Caki2 (cell line): ENCODE measurements around the gene CLASP1. TPM values are rescaled to one million over a fixed set of nuclear protein-coding genes. Genes with fewer than 3 reads are reported as not detected.
"Not testable (repeated sequence)": the region's sequence is repeated elsewhere in the genome, so short reads cannot be mapped to it uniquely, and the experiment has no call there.

ENCODE experiments used
- DNase-seq: peaks from one replicate; pipeline ENCODE4 v3.0.0-alpha.2; 2015; ENCODE audit warnings: low read depth
- in situ Hi-C: cut with HindIII; loops from 2 replicates; pipeline ENCODE4 v1.10.0; 2016; ENCODE audit warnings: low sequenced_read_pairs, low pct_unique_long_range_greater_than_20kb, mixed read lengths
- total RNA-seq: library from RNA; depleted of rRNA; stranded (reverse); fragments of >200 nt; shearing (Covaris generic); gene quantifications from 2 replicates; pipeline ENCODE4 v1.2.3, GENCODE V29; 2014; ENCODE audit warnings: low replicate concordance

The CLASP1 gene
- total RNA-seq, 1 experiment from 2014 or later, result 21.0 TPM

DNA sequence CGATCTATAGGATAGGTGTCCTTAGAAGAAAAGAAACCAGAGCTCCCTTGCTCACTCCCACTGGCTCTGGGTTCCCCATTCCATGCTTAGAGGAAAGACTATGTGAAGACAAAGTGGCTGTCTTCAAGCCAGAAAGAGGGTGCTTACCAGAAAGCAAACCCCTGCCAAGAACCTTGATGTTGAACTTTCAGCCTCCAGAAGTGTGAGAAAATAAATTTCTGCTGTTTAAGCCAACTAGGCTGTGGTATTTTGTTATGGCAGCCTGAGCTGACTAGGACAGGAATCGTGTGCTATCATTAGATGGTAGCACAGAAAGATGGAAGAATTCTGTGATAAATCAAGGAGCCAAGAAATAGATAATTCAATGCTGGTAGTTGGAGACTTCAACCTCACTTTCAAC, 344.3 kb downstream of the CLASP1 start:
- in situ Hi-C loops, result no loop called here
- no peak for DNase-seq

GRCh38 chr2:121303531-121304263, 345.6 kb downstream of the CLASP1 start:
- in situ Hi-C loops, result no loop called here
- no peak for DNase-seq

DNA sequence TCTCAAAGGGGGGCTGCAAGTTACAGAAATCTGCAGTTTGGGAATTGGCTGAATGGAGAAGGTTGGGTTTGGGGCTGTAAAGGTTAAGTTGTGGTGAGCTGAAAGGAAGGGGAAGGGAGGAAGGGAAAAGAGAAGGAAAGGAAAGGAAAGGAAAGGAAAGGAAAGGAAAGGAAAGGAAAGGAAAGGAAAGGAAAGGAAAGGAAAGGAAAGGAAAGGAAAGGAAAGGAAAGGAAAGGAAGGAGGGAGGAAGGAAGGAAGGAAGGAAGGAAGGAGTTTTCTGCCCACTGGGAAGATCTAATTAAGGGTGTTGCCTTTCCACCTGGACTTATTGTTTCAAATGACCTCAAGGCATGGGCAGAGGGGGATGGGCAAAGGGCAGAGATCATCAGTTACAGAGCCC, 348.1 kb downstream of the CLASP1 start:
- DNase-seq, in situ Hi-C loops: not testable (repeated sequence)

GRCh38 chr2:121298476-121298875, 350.8 kb downstream of the CLASP1 start:
- DNase-seq, result no peak
- in situ Hi-C loops, result no loop called here

- in situ Hi-C loops, result not testable (repeated sequence)
These were observed 351.4 kb downstream of the CLASP1 start for GRCh38 chr2:121297866-121298265.

DNA sequence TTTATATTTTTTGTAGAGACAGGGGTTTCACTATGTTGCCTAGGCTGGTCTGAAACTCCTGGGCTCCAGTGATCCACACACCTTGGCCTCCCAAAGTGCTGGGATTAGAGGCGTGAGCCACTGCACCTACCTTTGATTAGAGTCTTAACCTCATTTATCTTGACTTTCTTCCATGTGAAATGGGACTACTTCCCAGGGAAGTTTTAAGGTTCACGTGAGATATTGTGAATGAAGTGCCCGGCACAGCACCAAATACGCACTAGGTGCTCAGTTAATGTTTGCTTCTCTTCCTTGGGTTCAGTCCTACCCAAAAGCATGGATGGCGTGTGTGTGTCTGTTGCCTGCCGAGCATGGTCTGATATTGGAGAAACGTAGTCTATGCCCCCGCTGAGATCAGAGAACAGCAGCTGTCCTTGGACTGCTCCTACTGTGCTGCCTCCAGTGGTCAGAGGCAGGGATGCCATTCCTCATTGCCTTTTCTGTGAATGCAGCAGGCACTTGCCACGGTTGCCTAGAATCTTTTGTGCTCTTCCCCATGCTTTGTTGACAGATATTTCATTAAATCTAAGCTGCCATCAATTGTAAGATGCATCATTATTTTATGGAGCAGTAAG, 351.9 kb downstream of the CLASP1 start:
- in situ Hi-C loops, result no loop called here
- DNase-seq, result no peak

More at GRCh38 chr2:121297866-121298265, 351.4 kb downstream of the CLASP1 start:
- DNase-seq, result not testable (repeated sequence)

GRCh38 chr2:121295911-121296650, 353.2 kb downstream of the CLASP1 start:
- DNase-seq, result no peak
- in situ Hi-C loops, result no loop called here

DNA sequence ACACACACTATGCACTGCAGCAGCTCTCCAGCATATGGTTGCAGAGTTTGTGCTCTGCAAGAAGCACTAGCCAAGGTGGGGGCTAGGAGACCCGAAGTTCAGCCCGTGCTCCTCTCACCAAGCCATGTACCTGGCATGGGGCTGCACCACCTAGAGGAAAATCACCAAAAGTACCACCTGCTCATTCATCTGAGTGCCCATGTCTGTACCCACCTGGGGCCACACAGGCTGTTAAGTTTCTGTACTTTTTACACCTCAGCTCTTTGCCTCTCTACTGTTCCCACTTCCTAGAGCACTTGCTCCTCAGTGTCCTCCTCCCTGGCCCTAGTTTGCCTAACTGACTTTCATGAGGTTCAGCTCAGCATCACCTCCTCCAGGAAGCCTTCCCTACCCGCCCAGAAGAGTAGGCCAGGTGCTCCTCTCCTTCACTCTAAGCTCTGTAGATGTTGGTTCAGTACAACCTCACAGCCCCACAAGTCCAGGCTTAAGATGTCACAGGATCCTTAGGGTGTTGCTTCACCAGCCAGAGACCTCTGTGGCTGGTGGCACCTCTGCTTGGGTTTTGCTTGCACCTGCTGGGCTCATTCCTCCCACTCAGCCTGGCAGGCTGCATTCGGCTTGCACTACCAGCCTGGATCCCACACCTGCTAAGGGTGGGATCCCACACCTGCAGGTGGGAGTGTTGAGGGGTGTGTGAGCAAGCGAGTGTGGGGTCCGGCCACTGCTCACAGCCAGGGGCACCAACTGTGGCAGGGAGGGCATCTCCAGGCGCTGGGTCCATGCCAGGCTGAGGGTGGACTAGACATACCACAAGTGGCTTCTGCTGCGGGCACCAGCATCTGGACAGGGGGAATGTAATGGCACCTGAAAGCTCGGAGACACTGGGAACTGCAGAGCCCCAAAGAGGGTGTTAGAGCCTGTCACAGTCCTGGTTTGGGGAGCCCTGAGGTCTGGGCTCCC, 354.1 kb downstream of the CLASP1 start:
- DNase-seq, result no peak
- in situ Hi-C loops, result no loop called here

GRCh38 chr2:121293450-121294325, 355.6 kb downstream of the CLASP1 start:
- no peak for DNase-seq
- in situ Hi-C loops, result no loop called here

DNA sequence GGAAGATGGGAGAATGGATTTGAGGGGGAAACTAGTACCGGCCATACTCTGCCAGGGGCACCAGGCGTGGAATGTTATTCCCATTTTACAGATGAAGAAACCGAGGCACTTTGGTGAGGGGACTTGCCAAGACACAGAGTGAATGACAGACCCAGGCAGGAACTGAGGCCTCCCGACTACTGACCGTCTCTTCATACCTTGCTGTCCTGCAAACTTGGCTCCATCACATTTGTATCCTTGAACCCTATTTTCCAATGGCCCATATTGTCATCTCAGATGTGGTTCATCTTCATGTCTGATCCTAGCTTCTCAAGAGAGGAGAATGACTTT, 358.0 kb downstream of the CLASP1 start:
- in situ Hi-C loops, result no loop called here
- no peak for DNase-seq

DNA sequence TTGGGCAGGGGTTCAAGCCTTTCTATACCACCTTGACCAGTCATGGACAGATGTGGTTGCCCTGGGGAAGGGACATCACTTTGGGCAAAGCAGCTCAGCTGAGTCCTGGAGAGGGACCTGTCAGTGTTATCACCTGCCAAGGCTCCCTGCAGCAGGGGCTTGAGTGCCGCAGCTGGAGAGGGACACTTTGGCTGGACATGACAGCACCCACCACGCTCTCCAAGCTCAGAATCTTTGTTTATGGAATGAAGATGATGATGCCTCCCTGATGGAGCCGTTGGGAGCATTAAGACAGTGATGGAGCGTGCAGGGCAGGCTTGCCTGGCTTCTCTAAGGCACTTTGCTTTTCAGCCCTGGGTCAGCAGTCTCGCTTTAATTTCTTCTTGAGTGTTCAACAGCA, 360.0 kb downstream of the CLASP1 start:
- DNase-seq, result no peak
- in situ Hi-C loops, result no loop called here

DNA sequence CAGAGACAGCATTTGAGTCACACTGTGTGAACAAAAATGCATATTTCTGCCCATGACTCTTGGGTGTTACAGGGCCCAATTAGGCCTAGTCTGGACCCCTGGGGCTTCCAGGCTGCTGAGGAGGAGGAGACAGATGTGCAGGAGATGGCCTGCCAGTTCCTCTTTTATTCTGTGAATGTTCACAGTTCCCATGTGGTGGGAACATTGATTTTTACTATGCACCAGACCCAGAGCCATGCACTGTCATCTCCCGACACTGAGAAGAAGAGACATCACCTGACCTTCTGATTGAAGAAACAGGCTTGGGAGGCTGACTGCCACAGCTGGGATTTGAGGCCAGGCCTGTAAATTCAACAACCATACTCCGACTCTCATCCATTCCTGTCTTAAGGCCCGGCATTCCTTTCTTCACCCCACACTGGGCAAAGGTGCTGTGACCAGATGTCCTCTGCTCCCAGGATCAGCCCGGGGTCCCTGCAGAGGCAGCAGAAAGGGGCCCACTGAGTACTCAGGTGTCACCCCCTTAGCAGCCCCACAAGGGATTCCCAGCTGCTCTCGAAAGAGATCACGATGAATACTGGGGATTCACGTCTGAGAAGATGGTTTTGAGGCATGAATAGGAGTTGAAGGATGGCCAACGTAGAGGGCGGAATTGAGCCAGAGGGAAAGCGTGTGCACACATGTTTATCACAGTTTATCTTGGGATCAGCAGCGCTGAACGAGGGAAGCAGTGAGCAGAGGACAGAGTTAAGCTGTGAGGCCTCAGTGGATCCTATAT, 360.6 kb downstream of the CLASP1 start:
- no peak for DNase-seq
- in situ Hi-C loops, result no loop called here

DNA sequence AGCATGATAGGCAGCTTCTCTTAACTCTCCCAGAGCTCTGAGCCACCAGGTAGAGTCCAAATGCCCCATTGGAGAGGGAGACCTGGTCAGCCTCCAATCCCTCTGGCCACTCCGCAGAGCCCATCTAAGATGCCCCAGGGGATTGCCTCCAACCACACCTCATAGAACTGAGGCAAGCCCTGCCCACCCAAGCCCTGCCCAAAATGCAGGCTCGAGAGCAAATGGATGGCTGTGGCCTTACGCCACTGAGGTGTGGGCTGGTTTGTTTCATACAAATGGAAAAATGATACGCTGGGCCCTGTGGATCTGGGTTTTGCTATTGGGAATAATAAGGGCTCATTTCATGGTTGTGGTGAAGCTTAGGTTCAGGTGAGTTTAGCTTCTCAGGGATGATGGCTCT, 361.3 kb downstream of the CLASP1 start:
- no peak for DNase-seq
- in situ Hi-C loops, result no loop called here
